GM08714 (cell line): Measurements from ENCODE around the gene RAB23.

Experiments used
- H3K4me3 ChIP-seq: fragments of 200-500 bp; sonication (Bioruptor generic); 2 replicates; pipeline ENCODE4 v1.5.1; 2014; ENCODE audit warnings: mild to moderate bottlenecking, low read length, inconsistent platforms
- ZNF274 ChIP-seq: IDR thresholded peaks from 2 replicates; pipeline ENCODE4 v1.6.1; 2012; ENCODE audit warnings: mild to moderate bottlenecking, low read depth, low read length

RAB23 gene

GRCh38 chr6:57216235-57217101 lies 5.6 kb downstream of the RAB23 start:
- no peak for TF ChIP-seq ZNF274
- no peak overlapping the region for H3K4me3 ChIP-seq

DNA sequence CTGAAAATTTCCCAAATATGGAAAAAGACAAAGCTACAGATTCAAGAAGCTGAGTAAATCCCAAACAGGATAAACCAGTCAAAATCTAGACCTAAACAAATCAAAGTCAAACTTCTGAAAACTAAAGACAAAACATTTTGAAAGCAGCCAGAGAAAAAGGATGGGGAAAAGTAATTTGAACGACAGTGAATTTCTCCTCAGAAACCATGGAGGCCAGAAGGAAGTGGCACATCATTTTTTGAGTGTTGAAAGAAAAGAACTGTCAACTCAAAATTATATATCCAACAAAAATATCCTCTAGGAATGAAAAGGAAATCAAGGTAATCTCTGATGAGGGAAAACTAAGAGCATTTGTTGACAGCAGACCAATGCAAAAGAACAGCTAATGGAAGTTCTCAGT lies 6.8 kb downstream of the RAB23 start:
- H3K4me3 ChIP-seq = no peak overlapping the region
- TF ChIP-seq ZNF274 = no peak

- no peak for TF ChIP-seq ZNF274
- H3K4me3 ChIP-seq = no peak overlapping the region
Observed at GRCh38 chr6:57210060-57210459, 12.0 kb downstream of the RAB23 start.

DNA sequence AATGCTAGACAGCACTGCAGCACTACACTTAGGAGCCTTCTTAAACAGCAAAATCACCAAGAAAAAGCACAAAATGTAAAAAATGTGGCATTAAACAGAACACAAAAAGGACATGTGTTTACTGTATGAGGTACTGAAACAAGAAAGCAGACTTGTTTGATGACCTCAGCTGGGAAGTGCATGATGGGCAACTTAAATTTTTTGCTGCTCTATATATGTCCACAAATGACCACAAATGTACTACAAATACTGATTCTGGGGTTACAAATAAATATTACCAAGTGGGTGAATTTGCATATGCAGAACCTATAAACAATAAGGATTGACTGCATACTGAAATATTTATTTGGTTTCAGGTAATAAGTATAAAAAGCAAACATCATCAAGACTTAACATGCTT lies 13.1 kb downstream of the RAB23 start:
- TF ChIP-seq ZNF274 = no peak
- H3K4me3 ChIP-seq = no peak overlapping the region

GRCh38 chr6:57207872-57208271 lies 14.2 kb downstream of the RAB23 start:
- no peak overlapping the region for H3K4me3 ChIP-seq
- TF ChIP-seq ZNF274 = no peak

DNA sequence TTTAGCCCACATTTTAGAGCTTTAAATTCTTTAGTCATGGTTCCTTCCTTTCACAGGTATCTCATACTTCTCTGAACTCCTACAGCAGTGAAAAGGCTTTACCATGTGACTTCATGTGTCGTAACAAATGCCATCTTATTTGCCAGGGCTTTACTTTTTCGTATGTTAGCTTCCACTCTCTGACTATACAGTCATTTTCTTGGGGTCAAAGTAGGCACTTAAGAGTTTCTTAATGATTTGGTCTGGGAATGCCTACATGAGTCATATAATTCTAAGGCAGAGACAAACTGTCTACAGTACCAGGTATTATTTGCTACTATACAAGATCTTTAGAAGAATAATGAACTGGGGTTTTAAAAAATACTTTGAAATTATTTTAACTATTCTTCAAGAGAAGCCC lies 15.0 kb downstream of the RAB23 start:
- H3K4me3 ChIP-seq = no peak overlapping the region
- no peak for TF ChIP-seq ZNF274

DNA sequence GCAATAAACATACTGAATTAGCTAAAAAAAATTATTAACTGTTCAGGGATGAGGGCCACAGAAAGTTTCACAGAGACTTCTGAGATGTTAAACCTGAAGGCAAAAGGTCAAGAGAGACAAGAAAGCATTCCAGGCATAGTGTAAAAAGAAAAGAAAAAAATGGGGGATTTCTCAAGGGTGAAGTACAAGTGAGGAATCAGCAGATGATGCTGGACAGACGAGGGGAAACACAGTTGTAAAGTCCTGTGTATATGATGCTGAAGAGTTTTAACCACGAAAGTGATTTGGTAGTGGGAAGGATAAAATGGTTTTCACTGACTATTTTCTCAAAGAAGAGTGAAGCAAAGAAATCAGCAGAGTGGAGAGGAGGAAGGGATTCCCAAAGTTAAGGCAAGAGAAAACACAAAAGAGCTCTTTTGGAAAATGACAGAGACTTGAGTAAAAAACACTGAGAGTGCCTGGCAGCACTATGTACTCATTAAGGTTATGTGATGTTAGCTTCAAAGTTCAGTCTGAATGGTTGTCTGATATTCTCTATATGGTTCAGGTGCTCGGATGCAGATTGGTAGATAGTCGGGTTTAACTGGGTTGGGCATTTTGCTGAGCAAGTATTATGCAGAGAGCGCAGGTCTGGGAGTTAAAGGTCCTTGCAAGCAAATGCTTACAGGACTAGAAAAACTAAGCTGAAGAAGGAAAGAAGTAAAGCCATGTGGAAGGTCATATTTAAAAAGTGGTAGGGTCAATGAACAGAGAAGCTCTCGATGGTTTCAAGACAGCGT lies 16.4 kb downstream of the RAB23 start:
- TF ChIP-seq ZNF274 = no peak
- no peak overlapping the region for H3K4me3 ChIP-seq

GRCh38 chr6:57201718-57202117 lies 20.4 kb downstream of the RAB23 start:
- no peak overlapping the region for H3K4me3 ChIP-seq
- TF ChIP-seq ZNF274 = no peak

- H3K4me3 ChIP-seq = no peak overlapping the region
- TF ChIP-seq ZNF274 = no peak
Observed at GRCh38 chr6:57198926-57199636, 23.0 kb downstream of the RAB23 start.

DNA sequence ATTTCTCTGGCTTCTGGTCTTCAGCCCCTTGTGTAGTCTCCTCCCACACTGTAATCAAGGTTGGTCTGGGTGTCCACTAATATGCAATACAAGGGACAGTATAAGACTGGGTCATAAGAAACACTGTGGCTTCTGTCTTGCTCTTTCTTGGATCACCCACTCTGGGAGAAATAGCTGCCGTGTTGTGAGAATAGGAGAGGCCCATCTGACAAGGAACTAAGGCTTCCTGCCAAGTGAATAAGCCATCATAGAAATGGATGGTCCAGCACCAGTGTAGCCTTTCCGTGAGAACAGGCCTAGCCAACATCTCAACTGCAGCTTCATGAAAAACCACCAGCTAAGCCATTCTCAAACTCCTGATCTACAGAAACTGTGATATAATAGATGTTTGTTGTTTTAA lies 26.6 kb downstream of the RAB23 start:
- no peak for TF ChIP-seq ZNF274
- H3K4me3 ChIP-seq = no peak overlapping the region

- no peak for TF ChIP-seq ZNF274
Observed at GRCh38 chr6:57193177-57193576, 28.9 kb downstream of the RAB23 start.

DNA sequence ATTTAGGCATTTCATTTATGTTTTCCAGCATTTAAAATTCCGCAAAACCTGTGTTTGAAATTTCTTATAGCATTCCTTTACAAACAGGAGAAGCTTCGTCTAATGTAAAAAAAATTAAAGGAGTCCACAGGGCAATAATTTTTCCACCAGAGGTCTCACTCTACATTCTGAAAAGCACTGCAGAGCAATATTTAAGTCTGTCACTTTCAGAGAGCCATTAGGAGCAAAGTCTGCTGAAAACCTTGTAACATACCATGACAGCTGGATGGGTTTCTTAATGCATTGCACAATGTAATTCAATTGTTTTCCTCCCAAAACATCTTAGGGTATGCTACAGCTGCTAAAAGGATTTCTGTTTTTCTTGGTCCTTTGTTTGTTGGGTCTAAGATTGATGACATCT lies 32.0 kb downstream of the RAB23 start:
- no peak overlapping the region for H3K4me3 ChIP-seq

More at GRCh38 chr6:57193177-57193576, 28.9 kb downstream of the RAB23 start:
- no peak overlapping the region for H3K4me3 ChIP-seq

GRCh38 chr6:57183336-57183735 lies 38.8 kb downstream of the RAB23 start:
- H3K4me3 ChIP-seq = no peak overlapping the region
- no peak for TF ChIP-seq ZNF274

More for the DNA sequence above, 32.0 kb downstream of the RAB23 start:
- no peak for TF ChIP-seq ZNF274

- TF ChIP-seq ZNF274 = no peak
- H3K4me3 ChIP-seq = no peak overlapping the region
Observed at GRCh38 chr6:57182017-57182432, 40.1 kb downstream of the RAB23 start.
